22Rv1 (cell line): ENCODE measurements around the gene TMEM132D.
A peak's percentile ranks its signal among the peaks of the same experiment; 100 is the strongest.

ENCODE experiments used
- H3K27ac ChIP-seq: fragments of 450-650 bp; 2 replicates; pipeline ENCODE4 v1.5.1; 2017
- CTCF ChIP-seq: fragments of 450-650 bp; IDR thresholded peaks from 2 replicates; pipeline ENCODE4 v1.5.1; 2017; ENCODE audit warnings: mild to moderate bottlenecking
- ZFX ChIP-seq: fragments of 450-650 bp; IDR thresholded peaks from 2 replicates; pipeline ENCODE4 v1.6.1; 2017; ENCODE audit warnings: antibody characterized with exemption, borderline replicate concordance

TMEM132D gene

GRCh38 chr12:129073157-129073915 lies 830.5 kb downstream of the TMEM132D start:
- H3K27ac ChIP-seq = no peak overlapping the region
- TF ChIP-seq CTCF (no peak), ZFX (no peak)

GRCh38 chr12:129071362-129071761 lies 832.5 kb downstream of the TMEM132D start:
- TF ChIP-seq ZFX (no peak), CTCF (no peak)
- H3K27ac ChIP-seq = no peak overlapping the region

- H3K27ac ChIP-seq = no peak overlapping the region
- TF ChIP-seq CTCF (peak; percentile 77), ZFX (no peak)
Measured at GRCh38 chr12:129069886-129070285, 833.9 kb downstream of the TMEM132D start.

GRCh38 chr12:129068684-129069083 lies 835.1 kb downstream of the TMEM132D start:
- TF ChIP-seq CTCF (no peak), ZFX (no peak)
- H3K27ac ChIP-seq = no peak overlapping the region

GRCh38 chr12:129067491-129067890 lies 836.3 kb downstream of the TMEM132D start:
- H3K27ac ChIP-seq = no peak overlapping the region
- no peak for TF ChIP-seq CTCF
- TF ChIP-seq ZFX = no peak

GRCh38 chr12:129064209-129064855 lies 839.5 kb downstream of the TMEM132D start:
- H3K27ac ChIP-seq = no peak overlapping the region
- TF ChIP-seq CTCF (no peak), ZFX (no peak)

- TF ChIP-seq CTCF (no peak), ZFX (no peak)
- H3K27ac ChIP-seq = no peak overlapping the region
Measured at GRCh38 chr12:129063600-129063999, 840.2 kb downstream of the TMEM132D start.
